HepG2 (cell line): Measurements from ENCODE around the gene SRSF10. TPM values are rescaled to one million over a fixed set of nuclear protein-coding genes. Genes with fewer than 3 reads are reported as not detected.
A peak's percentile ranks its signal among the peaks of the same experiment; 100 is the strongest.

Source experiments
- HDAC2 ChIP-seq: sonication (generic); formaldehyde crosslinking; IDR thresholded peaks from 2 replicates; pipeline ENCODE4 v1.4.0; 2020; ENCODE audit warnings: missing genetic modification reagents
- KAT8 ChIP-seq: IDR thresholded peaks from 2 replicates; pipeline ENCODE4 v1.6.1; 2016; ENCODE audit warnings: missing genetic modification reagents, missing compliant biosample characterization
- KDM5B ChIP-seq: sonication (generic); formaldehyde crosslinking; IDR thresholded peaks from 2 replicates; pipeline ENCODE4 v1.4.0; 2020; ENCODE audit warnings: missing genetic modification reagents, mild to moderate bottlenecking, borderline replicate concordance
- SRY ChIP-seq: sonication (generic); formaldehyde crosslinking; IDR thresholded peaks from 2 replicates; pipeline ENCODE4 v1.8.0; 2022; ENCODE audit warnings: mild to moderate bottlenecking, missing genetic modification reagents
- TP53 ChIP-seq: sonication (generic); formaldehyde crosslinking; conservative IDR thresholded peaks from 2 replicates; pipeline ENCODE4 v1.4.0; 2020; ENCODE audit warnings: missing genetic modification reagents
- ZBTB8A ChIP-seq: sonication (generic); formaldehyde crosslinking; IDR thresholded peaks from 2 replicates; pipeline ENCODE4 v1.4.0; 2020; ENCODE audit warnings: mild to moderate bottlenecking, low read depth, missing genetic modification reagents, borderline replicate concordance
- ZNF510 ChIP-seq: sonication (generic); formaldehyde crosslinking; IDR thresholded peaks from 2 replicates; pipeline ENCODE4 v1.4.0; 2020; ENCODE audit warnings: low read depth, mild to moderate bottlenecking, missing genetic modification reagents
- ZNF619 ChIP-seq: sonication (generic); formaldehyde crosslinking; IDR thresholded peaks from 2 replicates; pipeline ENCODE4 v1.4.0; 2020; ENCODE audit warnings: mild to moderate bottlenecking, missing genetic modification reagents
- ZNF652 ChIP-seq: IDR thresholded peaks from 2 replicates; pipeline ENCODE4 v1.6.1; 2016; ENCODE audit warnings: low read depth, borderline replicate concordance
- polyA plus RNA-seq, 8 experiments: library from polyadenylated mRNA; depleted of rRNA in 3 of 8; stranded (reverse) in 7 of 8; unstranded in 1 of 8; fragments of >200 nt; fragmentation: Illumina TruSeq in 4 of 8; extraction: Trizol in 4 of 8; gene quantifications; 2 replicates each; pipeline versions ENCODE4 v1.2.1 to v1.2.3, GENCODE V29; 2011 to 2016; ENCODE audit warnings: low read depth in 4 of 8, missing spikeins in 1 of 8, mixed read lengths in 1 of 8; ENCODE audit not compliant: insufficient read depth in 1 of 8
- total RNA-seq, 5 experiments: library from RNA; depleted of rRNA; stranded (reverse); fragments of >200 nt; fragmentation: Illumina TruSeq; extraction: Trizol; gene quantifications; 2 replicates each; pipeline ENCODE4 v1.2.3, GENCODE V29; 2016; ENCODE audit warnings: low read depth in 1 of 5
- TF ChIP-seq, protein P1 (sequence below): sonication (generic); formaldehyde crosslinking; conservative IDR thresholded peaks from 2 replicates; pipeline ENCODE4 v1.4.0; 2020; ENCODE audit warnings: mild to moderate bottlenecking, missing genetic modification reagents, moderate library complexity
- TF ChIP-seq, protein P2 (sequence below): sonication (generic); formaldehyde crosslinking; IDR thresholded peaks from 2 replicates; pipeline ENCODE4 v1.4.0; 2020; ENCODE audit warnings: mild to moderate bottlenecking, missing genetic modification reagents
- TF ChIP-seq, protein P3 (sequence below): sonication (generic); formaldehyde crosslinking; IDR thresholded peaks from 2 replicates; pipeline ENCODE4 v1.9.0; 2021; ENCODE audit warnings: missing genetic modification reagents, borderline replicate concordance
- TF ChIP-seq, protein P4 (sequence below): sonication (generic); formaldehyde crosslinking; IDR thresholded peaks from 2 replicates; pipeline ENCODE4 v1.9.0; 2022; ENCODE audit warnings: low read depth, missing genetic modification reagents

Gene SRSF10
- total and polyA plus RNA-seq, 2 of the 13 experiments (the other 11 are each of a cell fraction or from before 2014, with no cell fraction given), result 126 to 186 TPM

DNA sequence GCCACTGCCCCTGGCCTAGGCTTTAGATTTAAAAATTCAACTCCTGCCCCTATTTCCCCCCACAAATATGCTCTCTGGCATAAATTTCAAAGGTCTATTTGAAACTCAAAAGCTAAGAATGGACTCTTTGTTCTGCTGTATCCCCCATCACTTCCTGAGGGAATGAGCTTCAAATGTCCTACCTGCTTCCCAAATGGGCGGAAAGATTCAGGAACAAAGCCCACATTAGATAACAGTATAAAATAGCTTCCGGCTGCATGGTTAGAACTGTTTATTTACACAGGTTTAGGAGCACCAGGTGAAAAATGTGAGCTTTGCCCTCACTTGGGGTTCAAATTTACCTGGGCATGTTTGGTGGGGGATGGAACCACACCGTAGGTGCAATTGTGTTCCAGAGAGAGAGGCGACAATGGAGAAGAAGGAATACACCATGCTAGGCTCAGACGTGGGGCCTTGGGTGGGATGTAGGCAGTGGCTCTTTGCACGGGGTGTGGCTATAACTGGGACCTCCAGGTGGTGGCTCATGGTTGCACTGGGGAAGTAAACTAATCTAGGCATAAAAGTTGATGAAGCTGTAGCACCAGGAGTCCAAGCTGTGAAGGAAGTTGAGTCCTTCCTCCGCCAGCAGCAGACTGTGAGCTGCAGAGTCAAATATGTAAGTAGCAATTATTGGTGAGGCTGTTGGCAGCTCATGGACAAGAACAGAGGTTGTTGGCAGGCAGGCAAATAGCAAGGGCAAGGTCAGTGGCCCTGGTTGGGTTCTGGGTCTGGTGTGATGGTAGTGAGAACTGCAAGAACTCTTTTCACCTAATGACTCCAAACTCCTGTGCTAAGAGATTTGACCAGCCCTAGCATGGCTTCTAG, 41.5 kb upstream of the SRSF10 start (continued):
- TF ChIP-seq, protein P1, sequence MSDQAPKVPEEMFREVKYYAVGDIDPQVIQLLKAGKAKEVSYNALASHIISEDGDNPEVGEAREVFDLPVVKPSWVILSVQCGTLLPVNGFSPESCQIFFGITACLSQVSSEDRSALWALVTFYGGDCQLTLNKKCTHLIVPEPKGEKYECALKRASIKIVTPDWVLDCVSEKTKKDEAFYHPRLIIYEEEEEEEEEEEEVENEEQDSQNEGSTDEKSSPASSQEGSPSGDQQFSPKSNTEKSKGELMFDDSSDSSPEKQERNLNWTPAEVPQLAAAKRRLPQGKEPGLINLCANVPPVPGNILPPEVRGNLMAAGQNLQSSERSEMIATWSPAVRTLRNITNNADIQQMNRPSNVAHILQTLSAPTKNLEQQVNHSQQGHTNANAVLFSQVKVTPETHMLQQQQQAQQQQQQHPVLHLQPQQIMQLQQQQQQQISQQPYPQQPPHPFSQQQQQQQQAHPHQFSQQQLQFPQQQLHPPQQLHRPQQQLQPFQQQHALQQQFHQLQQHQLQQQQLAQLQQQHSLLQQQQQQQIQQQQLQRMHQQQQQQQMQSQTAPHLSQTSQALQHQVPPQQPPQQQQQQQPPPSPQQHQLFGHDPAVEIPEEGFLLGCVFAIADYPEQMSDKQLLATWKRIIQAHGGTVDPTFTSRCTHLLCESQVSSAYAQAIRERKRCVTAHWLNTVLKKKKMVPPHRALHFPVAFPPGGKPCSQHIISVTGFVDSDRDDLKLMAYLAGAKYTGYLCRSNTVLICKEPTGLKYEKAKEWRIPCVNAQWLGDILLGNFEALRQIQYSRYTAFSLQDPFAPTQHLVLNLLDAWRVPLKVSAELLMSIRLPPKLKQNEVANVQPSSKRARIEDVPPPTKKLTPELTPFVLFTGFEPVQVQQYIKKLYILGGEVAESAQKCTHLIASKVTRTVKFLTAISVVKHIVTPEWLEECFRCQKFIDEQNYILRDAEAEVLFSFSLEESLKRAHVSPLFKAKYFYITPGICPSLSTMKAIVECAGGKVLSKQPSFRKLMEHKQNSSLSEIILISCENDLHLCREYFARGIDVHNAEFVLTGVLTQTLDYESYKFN (CRISPR knock-in tag), result peak; percentile 100
- TF ChIP-seq, protein P2, sequence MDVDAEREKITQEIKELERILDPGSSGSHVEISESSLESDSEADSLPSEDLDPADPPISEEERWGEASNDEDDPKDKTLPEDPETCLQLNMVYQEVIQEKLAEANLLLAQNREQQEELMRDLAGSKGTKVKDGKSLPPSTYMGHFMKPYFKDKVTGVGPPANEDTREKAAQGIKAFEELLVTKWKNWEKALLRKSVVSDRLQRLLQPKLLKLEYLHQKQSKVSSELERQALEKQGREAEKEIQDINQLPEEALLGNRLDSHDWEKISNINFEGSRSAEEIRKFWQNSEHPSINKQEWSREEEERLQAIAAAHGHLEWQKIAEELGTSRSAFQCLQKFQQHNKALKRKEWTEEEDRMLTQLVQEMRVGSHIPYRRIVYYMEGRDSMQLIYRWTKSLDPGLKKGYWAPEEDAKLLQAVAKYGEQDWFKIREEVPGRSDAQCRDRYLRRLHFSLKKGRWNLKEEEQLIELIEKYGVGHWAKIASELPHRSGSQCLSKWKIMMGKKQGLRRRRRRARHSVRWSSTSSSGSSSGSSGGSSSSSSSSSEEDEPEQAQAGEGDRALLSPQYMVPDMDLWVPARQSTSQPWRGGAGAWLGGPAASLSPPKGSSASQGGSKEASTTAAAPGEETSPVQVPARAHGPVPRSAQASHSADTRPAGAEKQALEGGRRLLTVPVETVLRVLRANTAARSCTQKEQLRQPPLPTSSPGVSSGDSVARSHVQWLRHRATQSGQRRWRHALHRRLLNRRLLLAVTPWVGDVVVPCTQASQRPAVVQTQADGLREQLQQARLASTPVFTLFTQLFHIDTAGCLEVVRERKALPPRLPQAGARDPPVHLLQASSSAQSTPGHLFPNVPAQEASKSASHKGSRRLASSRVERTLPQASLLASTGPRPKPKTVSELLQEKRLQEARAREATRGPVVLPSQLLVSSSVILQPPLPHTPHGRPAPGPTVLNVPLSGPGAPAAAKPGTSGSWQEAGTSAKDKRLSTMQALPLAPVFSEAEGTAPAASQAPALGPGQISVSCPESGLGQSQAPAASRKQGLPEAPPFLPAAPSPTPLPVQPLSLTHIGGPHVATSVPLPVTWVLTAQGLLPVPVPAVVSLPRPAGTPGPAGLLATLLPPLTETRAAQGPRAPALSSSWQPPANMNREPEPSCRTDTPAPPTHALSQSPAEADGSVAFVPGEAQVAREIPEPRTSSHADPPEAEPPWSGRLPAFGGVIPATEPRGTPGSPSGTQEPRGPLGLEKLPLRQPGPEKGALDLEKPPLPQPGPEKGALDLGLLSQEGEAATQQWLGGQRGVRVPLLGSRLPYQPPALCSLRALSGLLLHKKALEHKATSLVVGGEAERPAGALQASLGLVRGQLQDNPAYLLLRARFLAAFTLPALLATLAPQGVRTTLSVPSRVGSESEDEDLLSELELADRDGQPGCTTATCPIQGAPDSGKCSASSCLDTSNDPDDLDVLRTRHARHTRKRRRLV, result no peak
- TF ChIP-seq KDM5B (CRISPR knock-in tag), result peak; percentile 46; the same call in 1 of the 2 replicates
- TF ChIP-seq HDAC2 (CRISPR knock-in tag), result peak; percentile 96
- TF ChIP-seq ZBTB8A, result no peak
- no peak for TF ChIP-seq ZNF652 (CRISPR knock-in tag)
- TF ChIP-seq, protein P3, sequence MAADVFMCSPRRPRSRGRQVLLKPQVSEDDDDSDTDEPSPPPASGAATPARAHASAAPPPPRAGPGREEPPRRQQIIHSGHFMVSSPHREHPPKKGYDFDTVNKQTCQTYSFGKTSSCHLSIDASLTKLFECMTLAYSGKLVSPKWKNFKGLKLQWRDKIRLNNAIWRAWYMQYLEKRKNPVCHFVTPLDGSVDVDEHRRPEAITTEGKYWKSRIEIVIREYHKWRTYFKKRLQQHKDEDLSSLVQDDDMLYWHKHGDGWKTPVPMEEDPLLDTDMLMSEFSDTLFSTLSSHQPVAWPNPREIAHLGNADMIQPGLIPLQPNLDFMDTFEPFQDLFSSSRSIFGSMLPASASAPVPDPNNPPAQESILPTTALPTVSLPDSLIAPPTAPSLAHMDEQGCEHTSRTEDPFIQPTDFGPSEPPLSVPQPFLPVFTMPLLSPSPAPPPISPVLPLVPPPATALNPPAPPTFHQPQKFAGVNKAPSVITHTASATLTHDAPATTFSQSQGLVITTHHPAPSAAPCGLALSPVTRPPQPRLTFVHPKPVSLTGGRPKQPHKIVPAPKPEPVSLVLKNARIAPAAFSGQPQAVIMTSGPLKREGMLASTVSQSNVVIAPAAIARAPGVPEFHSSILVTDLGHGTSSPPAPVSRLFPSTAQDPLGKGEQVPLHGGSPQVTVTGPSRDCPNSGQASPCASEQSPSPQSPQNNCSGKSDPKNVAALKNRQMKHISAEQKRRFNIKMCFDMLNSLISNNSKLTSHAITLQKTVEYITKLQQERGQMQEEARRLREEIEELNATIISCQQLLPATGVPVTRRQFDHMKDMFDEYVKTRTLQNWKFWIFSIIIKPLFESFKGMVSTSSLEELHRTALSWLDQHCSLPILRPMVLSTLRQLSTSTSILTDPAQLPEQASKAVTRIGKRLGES (CRISPR knock-in tag), result no peak
- TF ChIP-seq SRY (CRISPR knock-in tag), result no peak
- TF ChIP-seq TP53 (CRISPR knock-in tag), result peak; percentile 67
- no peak for TF ChIP-seq ZNF619
- peak; percentile 71 for TF ChIP-seq KAT8
- TF ChIP-seq, protein P4, sequence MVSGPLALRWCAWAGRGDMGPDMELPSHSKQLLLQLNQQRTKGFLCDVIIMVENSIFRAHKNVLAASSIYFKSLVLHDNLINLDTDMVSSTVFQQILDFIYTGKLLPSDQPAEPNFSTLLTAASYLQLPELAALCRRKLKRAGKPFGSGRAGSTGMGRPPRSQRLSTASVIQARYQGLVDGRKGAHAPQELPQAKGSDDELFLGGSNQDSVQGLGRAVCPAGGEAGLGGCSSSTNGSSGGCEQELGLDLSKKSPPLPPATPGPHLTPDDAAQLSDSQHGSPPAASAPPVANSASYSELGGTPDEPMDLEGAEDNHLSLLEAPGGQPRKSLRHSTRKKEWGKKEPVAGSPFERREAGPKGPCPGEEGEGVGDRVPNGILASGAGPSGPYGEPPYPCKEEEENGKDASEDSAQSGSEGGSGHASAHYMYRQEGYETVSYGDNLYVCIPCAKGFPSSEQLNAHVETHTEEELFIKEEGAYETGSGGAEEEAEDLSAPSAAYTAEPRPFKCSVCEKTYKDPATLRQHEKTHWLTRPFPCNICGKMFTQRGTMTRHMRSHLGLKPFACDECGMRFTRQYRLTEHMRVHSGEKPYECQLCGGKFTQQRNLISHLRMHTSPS (CRISPR knock-in tag), result peak; percentile 30; the same call in 1 of the 2 replicates
- TF ChIP-seq ZNF510 (CRISPR knock-in tag), result 0 out of 2 replicates have a peak, but pooled peaks have one; percentile 71
